ENCODE data around the gene RXFP2. TPM values are rescaled to one million over a fixed set of nuclear protein-coding genes. Genes with fewer than 3 reads are reported as not detected.

Gene RXFP2, protein sequence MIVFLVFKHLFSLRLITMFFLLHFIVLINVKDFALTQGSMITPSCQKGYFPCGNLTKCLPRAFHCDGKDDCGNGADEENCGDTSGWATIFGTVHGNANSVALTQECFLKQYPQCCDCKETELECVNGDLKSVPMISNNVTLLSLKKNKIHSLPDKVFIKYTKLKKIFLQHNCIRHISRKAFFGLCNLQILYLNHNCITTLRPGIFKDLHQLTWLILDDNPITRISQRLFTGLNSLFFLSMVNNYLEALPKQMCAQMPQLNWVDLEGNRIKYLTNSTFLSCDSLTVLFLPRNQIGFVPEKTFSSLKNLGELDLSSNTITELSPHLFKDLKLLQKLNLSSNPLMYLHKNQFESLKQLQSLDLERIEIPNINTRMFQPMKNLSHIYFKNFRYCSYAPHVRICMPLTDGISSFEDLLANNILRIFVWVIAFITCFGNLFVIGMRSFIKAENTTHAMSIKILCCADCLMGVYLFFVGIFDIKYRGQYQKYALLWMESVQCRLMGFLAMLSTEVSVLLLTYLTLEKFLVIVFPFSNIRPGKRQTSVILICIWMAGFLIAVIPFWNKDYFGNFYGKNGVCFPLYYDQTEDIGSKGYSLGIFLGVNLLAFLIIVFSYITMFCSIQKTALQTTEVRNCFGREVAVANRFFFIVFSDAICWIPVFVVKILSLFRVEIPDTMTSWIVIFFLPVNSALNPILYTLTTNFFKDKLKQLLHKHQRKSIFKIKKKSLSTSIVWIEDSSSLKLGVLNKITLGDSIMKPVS
- not detected in 2 replicates for total RNA-seq

GRCh38 chr13:31739226-31739625 lies at the start of gene RXFP2:
Gene RXFP2 (plus strand): TSS chr13:31739526. CDS start chr13:31739613, 87 bp downstream.

